ENCODE data around the gene IL19. TPM values are rescaled to one million over a fixed set of nuclear protein-coding genes. Genes with fewer than 3 reads are reported as not detected.

The IL19 gene
- polyA plus RNA-seq, 1 donor = 1.0 TPM

- DNase-seq = no peak
Measured at GRCh38 chr1:206856674-206857464, 86.3 kb downstream of the IL19 start.

DNA sequence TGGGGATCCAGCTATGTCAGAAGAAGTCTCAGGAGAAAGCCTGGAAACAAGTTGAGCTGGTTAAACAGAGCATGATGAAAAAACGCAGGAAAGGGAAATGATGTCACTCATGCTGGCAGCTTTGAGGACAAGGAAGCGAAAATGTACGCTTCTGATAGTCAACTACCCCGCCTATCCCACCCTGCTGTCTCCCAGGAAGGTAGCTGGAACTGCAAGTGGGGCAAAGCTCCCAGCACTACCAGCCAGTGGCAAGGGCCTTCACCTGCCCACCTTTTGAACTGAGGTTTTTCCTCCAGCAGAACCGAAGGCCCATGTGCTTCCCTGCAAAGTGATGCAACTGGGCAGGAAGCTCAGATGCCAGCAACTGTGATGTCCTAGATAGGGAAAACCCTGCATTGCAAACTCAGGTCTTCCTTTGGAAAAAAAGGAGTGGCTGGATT lies 88.5 kb downstream of the IL19 start:
- no peak for DNase-seq

GRCh38 chr1:206860165-206860564 lies 89.6 kb downstream of the IL19 start:
- no peak for DNase-seq

GRCh38 chr1:206863266-206863665 lies 92.7 kb downstream of the IL19 start:
- no peak for DNase-seq

DNA sequence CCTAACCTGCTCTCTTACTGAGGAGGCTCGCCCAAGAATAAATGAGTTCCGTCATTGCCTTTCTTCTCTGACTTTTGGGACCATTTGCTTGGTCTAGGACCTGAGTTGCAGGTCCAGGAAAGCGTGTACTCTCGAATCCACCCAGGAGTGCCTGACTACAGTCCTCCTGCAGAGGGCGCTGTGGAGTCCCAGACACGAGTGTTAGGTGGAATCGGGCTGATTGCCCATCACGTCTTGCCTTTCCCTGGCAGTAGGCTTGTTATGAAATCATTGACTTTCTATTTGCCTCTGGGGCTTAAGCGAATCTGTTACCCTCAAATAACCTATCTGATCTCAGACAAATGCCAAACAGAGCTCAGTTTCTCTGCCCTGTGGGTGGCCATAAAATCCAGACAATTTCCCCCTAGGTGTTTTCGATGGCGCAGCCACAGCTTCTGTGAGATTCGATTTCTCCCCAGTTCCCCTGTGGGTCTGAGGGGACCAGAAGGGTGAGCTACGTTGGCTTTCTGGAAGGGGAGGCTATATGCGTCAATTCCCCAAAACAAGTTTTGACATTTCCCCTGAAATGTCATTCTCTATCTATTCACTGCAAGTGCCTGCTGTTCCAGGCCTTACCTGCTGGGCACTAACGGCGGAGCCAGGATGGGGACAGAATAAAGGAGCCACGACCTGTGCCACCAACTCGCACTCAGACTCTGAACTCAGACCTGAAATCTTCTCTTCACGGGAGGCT lies 94.5 kb downstream of the IL19 start, which contains the start of gene IL20:
TSS of gene IL20 (plus strand) at position 685 of the 733 bp plus-strand sequence. CDS start 230 bp downstream, outside the sequence.
- DNase-seq = peak; percentile 40

DNA sequence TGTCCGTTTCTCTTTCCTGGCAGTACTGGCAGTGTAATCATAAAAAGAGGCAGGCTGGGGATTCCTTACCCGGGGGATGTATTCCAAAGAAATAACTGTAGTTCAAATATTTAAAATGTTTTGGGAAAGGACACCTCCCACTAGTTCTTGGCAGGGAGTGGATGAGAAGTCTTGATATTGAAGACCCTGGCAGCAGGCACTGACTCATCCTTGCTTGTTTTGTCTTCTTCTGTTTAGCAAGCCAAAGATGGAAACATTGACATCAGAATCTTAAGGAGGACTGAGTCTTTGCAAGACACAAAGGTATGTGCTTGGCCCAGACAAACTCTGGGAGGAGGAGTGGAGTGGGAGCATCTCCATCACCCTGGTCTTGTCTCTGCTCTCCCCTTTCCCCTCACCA lies 95.5 kb downstream of the IL19 start:
- no peak for DNase-seq

DNA sequence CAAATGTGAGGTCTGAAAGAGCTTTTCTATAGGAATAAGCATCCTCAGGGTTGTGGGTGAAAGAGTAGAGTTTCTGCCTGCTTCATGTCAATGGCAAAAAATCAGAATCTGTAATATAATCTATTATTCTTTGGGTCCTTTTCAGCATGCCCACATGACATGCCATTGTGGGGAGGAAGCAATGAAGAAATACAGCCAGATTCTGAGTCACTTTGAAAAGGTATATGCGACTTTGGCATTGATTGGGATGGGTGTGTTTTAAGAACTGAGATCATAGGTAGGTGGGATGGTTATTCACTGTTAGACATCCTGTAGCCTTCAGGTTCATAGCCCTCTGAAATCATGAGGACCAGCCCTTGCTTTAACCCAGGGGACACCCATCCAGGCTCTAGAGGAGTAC lies 96.7 kb downstream of the IL19 start:
- no peak for DNase-seq

- DNase-seq = no peak
Measured at GRCh38 chr1:206867716-206868115, 97.1 kb downstream of the IL19 start.

GRCh38 chr1:206868264-206868663 lies 97.7 kb downstream of the IL19 start:
- DNase-seq = no peak

- no peak for DNase-seq
Measured at GRCh38 chr1:206872139-206872538, 101.6 kb downstream of the IL19 start.

DNA sequence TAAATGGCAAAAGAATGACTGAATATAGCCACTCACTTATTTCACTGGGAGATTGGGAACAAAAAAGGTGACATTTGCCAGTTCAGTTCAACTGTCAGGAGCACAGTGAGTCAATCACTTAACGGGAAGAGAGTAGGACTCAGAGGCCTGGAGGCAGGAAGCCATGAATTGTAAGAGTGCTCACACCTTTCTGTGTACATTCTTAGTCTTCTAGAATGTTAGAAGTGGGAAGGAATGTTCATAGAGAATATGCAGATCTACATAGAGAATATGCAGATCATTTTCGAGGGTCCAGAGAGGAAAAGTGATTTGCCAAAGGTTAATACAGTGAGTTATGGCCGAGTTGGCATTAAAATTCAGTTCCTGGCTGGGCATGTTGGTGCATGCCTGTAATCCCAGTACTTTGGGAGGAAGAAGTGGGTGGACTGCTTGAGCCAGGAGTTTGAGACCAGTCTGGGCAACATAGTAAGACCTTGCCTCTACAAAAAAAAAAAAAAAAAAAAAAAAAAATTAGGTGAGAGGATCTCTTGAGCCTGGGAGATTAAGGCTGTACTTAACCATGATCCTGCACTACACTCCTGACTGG lies 103.1 kb downstream of the IL19 start:
- DNase-seq = no peak

DNA sequence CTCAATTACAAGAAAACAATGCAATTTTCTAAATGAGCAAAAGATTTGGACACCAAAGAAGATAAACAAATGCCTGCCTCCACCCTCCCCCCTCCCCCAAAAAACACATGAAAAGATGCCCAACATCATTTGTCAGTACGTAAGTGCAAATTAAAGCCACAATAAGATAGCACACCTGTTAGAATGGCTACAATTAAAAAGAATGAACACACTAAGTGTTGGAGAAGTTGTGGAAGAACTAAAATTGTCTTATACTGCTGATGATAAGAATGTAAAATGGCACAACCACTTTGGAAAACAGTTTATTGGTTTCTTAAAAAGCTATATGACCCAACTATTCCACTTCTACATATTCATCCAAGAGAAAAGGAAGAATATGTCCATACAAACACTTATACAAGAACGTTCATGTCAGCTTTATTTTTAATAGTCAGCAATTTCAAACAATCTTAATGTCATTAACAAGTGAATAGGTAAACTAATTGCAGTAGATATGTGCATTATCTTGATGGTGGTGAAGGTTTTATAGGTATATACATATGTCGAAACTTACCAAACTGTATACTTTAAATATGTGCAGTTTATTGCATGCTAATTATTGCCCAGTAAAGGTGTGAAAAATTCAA lies 105.3 kb downstream of the IL19 start:
- DNase-seq = no peak

DNA sequence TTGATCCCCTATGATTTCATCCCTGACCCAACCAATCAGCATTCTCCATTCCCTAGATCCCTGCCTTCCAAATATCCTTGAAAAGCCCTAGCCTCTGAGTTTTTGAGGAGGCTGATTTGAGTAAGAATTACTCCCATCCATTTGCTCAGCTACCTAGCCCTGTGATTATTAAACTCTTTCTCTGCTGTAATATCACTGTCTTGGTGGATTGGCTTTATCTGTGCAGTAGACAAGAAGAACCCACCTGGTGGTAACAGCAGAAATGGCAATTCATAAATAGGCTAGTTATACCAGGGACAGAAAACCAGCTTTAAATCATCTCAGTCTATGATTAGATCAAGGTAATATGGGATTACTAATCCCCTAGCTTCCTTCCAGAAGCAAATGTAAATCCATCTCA lies 107.9 kb downstream of the IL19 start:
- no peak for DNase-seq

DNA sequence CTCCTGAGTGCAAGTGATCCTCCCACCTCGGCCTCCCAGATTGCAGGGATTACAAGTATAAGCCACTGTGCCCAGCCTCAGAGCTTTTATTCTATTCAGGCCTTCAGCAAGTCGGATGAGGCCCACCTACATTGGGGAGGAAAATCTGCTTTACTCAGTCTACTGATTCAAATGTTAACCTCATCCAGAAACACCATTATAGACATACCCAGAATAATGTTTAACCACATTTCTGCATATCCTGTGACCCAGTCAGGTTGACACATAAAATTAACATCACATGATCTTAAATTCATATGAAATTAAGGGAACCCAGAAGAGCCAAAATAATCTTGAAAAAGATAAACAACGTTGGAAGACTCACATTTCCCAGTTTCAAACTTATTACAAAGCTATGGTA lies 109.7 kb downstream of the IL19 start:
- DNase-seq = no peak

DNA sequence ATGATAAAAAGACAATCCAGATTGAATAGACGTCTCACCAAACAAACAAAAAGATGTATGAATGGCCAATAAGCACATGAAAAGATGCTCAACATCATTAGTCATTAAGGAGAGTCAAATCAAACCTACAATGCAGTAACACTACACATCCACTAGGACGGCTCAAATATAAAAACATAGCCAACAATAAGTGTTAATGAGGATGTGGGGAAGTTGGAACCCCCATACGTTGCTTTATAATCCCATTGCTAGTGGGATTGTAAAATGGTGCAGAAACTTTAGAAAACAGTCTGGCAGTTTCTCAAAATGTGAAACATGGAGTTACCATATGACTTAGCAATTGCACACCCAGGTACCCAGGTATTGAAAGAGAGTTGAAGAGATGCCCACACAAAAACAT lies 112.0 kb downstream of the IL19 start:
- DNase-seq = no peak

DNA sequence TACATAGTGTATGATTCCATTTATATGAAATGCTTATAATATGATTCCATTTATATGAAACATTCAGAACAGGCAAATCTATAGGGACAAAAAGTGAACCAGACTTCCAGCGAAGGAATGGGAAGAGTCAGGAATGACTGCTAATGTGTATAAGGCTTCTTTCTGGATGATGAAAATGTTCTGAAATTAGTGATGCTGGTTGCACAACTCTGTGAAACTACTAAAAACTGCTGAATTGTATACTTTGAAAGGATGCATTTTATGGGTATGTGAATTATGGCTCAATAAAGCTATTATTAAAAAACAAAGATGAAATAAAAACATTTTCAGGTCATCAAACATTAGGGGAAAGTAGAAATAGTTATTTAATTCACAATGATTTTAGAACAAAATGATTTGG lies 112.6 kb downstream of the IL19 start:
- DNase-seq = no peak

- DNase-seq = no peak
Measured at GRCh38 chr1:206883876-206884275, 113.3 kb downstream of the IL19 start.

DNA sequence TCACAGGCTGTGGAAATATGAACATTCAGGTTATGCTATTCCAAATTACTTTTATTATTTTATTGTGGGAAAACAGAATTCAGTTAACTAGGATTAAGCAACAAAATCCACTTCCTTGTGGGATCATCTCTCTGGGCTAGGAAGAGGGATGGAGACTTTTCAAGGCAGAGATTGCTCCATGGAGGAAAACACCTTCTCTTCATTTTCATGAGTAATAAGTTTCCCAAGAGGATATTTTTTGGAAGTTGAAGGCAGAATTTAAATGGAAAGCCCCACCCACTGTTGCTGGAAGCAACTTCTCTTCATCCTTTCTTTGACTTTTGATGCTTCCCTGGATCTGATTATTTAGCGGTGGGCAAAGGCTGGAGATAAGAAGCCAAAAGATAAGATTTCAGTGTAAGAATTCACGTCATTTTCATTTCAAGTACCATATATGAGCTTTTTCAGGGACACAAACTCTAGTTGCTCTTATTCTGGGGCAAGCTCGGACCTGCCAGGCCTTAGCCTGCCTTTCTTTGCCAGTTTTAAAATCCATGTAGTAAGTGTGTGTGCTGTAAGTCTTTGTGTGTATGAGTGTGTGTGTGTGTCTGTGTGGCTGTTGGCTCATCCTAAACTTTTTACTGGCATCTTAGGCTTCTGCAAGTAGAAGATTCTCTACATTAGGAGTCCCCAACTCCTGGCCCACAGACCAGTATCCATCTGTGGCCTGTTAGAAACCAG lies 114.9 kb downstream of the IL19 start:
- DNase-seq = no peak

DNA sequence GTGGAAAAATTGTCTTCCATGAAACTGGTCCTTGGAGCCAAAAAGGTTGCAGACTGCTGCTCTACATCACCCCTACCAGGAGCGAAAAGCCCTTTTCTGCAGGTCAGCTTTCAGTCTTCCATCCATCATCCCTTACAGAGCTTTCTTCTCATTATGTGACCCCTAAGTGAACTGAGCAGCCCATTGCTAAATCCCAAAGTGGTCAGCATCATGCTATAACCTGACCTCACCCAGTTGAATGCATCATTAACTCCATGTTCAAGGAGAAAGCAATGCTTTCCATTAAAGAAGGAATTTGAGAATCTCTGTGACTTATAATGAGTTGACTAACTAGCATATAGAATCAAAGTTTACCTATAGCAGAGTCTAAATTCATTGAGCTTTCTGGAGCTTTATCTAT lies 116.3 kb downstream of the IL19 start:
- DNase-seq = no peak

DNA sequence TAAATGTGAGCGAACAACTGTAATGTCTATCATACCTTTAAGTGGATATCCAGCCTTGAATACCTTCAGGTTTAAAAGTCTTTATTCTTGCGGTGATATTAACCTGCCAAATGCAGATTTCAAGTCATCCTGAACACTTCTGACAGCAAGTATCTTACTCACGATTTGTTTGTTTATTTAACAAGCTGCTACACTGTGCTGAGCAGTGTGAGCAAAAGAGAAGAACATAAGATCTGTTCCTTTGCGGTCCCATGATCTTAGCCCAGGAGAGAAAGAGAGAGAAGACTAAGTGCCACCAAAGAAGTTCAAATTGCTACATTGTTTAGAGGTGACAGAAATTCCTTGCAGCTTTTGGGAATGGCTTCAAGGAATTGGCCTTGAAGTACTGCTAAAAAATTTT lies 117.1 kb downstream of the IL19 start:
- DNase-seq = no peak

DNA sequence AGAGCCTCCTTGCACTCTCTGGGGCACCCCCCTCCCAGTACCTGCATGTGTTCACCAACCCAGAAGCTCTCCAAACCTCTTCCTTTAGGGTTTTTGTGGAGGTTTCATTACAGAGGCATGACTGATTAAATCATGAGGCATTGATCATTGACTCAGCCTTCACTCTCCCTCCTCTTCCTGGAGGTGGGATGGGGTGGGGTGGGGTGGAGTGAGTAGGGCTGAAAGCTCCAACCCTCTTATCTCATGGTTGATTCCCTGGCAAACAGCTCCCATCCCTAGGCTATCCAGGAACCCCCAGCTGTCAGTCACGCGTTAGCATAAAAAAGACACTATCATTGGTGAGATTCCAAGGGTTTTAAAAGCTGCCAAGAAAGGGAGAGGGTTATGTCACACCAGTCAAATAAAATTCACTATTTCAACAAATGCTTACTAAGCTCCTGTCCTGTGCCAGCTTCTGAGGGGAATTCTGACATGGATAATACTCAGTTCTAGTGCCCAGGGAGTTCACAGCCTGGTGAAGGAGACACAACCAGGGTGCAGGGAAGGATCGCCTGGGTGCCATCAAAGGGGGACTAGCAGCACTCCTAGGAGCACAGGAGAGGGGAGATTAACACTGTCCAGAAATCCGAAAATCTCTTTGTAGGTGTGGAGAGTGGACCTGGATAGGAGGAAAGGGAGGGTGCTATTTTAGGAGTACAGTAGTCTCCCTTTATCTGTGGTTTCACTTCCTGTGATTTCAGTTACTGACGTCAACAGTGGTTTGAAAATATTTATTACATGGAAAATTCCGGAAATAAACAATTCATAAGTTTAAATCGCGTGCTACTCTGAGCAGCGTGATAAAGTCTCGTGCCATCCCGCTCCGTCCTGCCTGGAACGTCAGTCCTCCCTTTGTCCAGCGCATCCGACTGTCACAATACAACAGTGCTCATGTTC lies 119.8 kb downstream of the IL19 start:
- DNase-seq = no peak

Measured in left kidney (tissue), 2 donors.